ENCODE data around the gene FBXO4. TPM values are rescaled to one million over a fixed set of nuclear protein-coding genes. Genes with fewer than 3 reads are reported as not detected.
A peak's percentile ranks its signal among the peaks of the same experiment; 100 is the strongest.
"Not testable (repeated sequence)": the region's sequence is repeated elsewhere in the genome, so short reads cannot be mapped to it uniquely, and the experiment has no call there.

Gene FBXO4
- total RNA-seq, 1 donor from 2014 or later: 0.64 TPM

- Histone ChIP-seq H3K27me3 (no peaks in the 10 kb centered on the region), H3K9me3 (no peaks in the 10 kb centered on the region), H3K4me1 (peaks cover 0 to 10% of the 10 kb centered on the region in 2 donors), H3K27ac (peak overlapping the region; percentile 96 to 100), H3K4me3 (peak overlapping the region; percentile 77 to 83), H3K36me3 (peaks cover 0 to 5% of the 10 kb centered on the region in 2 donors)
- peak in 1 of 2 donors; percentile 70 for DNase-seq (ENCODE audit: low spot score in 2 of 2)
- TF ChIP-seq CTCF (IDR thresholded peaks at IDR 0.05): no peak
- intact Hi-C loops (cut with DNase I): loop anchor here (1.0 kb wide), 2 partner anchors 21 to 69 kb away; partner anchors contain the start of gene RIMOC1
Measured at GRCh38 chr5:41925555-41925951, 472 bp downstream of the FBXO4 start.

GRCh38 chr5:41927604-41928003 lies 2.5 kb downstream of the FBXO4 start:
- DNase-seq (ENCODE audit: low spot score in 2 of 2): no peak
- TF ChIP-seq CTCF (IDR thresholded peaks at IDR 0.05): no peak
- intact Hi-C loops (cut with DNase I): no loop called here
- peaks cover 0 to 10% of the 10 kb centered on the region in 2 donors for H3K4me1 ChIP-seq
- peaks cover 0 to 3% of the 10 kb centered on the region in 2 donors for H3K36me3 ChIP-seq
- no peak overlapping the region for H3K27ac ChIP-seq
- H3K9me3 ChIP-seq: no peaks in the 10 kb centered on the region
- H3K27me3 ChIP-seq: no peaks in the 10 kb centered on the region
- H3K4me3 ChIP-seq: no peak overlapping the region

GRCh38 chr5:41929035-41929434 lies 4.0 kb downstream of the FBXO4 start:
- Histone ChIP-seq H3K36me3 (peaks cover 0 to 6% of the 10 kb centered on the region in 2 donors), H3K27ac (no peak overlapping the region), H3K9me3 (no peaks in the 10 kb centered on the region), H3K4me3 (no peak overlapping the region), H3K4me1 (peaks cover 0 to 10% of the 10 kb centered on the region in 2 donors), H3K27me3 (no peaks in the 10 kb centered on the region)
- DNase-seq (ENCODE audit: low spot score in 2 of 2): no peak
- TF ChIP-seq CTCF (IDR thresholded peaks at IDR 0.05): no peak
- intact Hi-C loops (cut with DNase I): no loop called here

- TF ChIP-seq CTCF (IDR thresholded peaks at IDR 0.05): no peak
- H3K36me3 ChIP-seq: peaks cover 0 to 23% of the 10 kb centered on the region in 2 donors
- no peaks in the 10 kb centered on the region for H3K27me3 ChIP-seq
- H3K9me3 ChIP-seq: no peaks in the 10 kb centered on the region
- H3K4me1 ChIP-seq: no peaks in the 10 kb centered on the region
- H3K4me3 ChIP-seq: no peak overlapping the region
- intact Hi-C loops (cut with DNase I): no loop called here
- H3K27ac ChIP-seq: no peak overlapping the region
- no peak for DNase-seq (ENCODE audit: low spot score in 2 of 2)
Measured at GRCh38 chr5:41932770-41933169, 7.7 kb downstream of the FBXO4 start.

GRCh38 chr5:41935544-41935943 lies 10.5 kb downstream of the FBXO4 start:
- no peaks in the 10 kb centered on the region for H3K4me1 ChIP-seq
- TF ChIP-seq CTCF (IDR thresholded peaks at IDR 0.05): no peak
- no peaks in the 10 kb centered on the region for H3K9me3 ChIP-seq
- intact Hi-C loops (cut with DNase I): no loop called here
- no peaks in the 10 kb centered on the region for H3K27me3 ChIP-seq
- no peak overlapping the region for H3K4me3 ChIP-seq
- no peak for DNase-seq (ENCODE audit: low spot score in 2 of 2)
- H3K36me3 ChIP-seq: peaks cover 0 to 33% of the 10 kb centered on the region in 2 donors
- no peak overlapping the region for H3K27ac ChIP-seq

GRCh38 chr5:41940641-41941040 lies 15.6 kb downstream of the FBXO4 start:
- no peak overlapping the region for H3K4me3 ChIP-seq
- intact Hi-C loops (cut with DNase I): no loop called here
- no peak overlapping the region for H3K27ac ChIP-seq
- no peaks in the 10 kb centered on the region for H3K9me3 ChIP-seq
- H3K4me1 ChIP-seq: no peaks in the 10 kb centered on the region
- H3K36me3 ChIP-seq: peaks cover 0 to 12% of the 10 kb centered on the region in 2 donors
- no peaks in the 10 kb centered on the region for H3K27me3 ChIP-seq
- DNase-seq (ENCODE audit: low spot score in 2 of 2): no peak
- no peak for TF ChIP-seq CTCF (IDR thresholded peaks at IDR 0.05)

GRCh38 chr5:41945332-41945955 lies 20.4 kb downstream of the FBXO4 start:
- H3K4me1 ChIP-seq; H3K9me3 ChIP-seq; H3K27me3 ChIP-seq; DNase-seq (ENCODE audit: low spot score in 2 of 2); H3K27ac ChIP-seq; H3K36me3 ChIP-seq; H3K4me3 ChIP-seq; intact Hi-C loops (cut with DNase I): not testable (repeated sequence)
